HG03064 (cell line): ENCODE measurements around the gene PSMD12.
"Not testable (repeated sequence)": the region's sequence is repeated elsewhere in the genome, so short reads cannot be mapped to it uniquely, and the experiment has no call there.

Experiments
- ATAC-seq: cut with Tn5 transposase; IDR thresholded peaks from one replicate; pipeline ENCODE4 v1.9.1; 2021; ENCODE audit warnings: low read depth; ENCODE audit not compliant: unreplicated experiment

The PSMD12 gene

DNA sequence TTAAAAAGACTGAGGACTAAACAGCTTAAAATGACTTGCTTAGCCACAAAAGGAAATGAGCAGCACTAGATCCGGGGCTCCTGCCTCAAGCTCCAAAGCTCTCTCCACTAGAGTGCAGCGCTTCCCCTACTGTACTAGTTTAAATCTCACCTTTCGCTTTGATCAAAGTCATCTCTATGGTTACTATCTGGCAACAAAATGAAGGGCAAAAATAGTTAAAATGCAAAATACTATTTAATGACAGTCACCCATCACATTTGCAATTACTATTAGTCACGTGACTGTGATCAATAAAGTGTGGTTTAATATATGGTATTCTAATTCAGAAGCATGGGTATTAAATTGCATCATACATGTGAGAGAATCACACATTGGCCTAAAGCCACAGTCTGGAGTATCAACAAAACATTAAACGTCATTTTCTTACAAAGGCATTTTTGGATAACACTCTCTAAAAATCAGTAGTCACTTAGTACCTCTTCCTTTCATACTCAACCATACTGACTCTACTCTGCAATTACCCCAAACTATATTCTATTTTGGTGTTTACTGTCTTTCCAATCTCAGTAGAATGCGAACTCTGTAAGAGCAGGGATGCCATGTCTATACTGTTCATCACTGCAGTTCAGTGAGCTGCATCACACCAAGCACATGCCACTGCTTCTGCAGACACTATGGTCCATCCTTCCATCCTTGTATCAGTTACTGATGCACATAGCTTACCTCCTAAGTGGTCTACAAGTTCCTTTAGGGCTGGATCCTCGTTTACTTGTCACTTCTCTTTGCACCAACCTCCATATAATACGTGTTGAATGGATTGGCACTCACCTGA is 6.2 kb downstream of the PSMD12 start:
- ATAC-seq, result no peak

GRCh38 chr17:67358612-67359011 is 7.8 kb downstream of the PSMD12 start:
- ATAC-seq, result no peak

DNA sequence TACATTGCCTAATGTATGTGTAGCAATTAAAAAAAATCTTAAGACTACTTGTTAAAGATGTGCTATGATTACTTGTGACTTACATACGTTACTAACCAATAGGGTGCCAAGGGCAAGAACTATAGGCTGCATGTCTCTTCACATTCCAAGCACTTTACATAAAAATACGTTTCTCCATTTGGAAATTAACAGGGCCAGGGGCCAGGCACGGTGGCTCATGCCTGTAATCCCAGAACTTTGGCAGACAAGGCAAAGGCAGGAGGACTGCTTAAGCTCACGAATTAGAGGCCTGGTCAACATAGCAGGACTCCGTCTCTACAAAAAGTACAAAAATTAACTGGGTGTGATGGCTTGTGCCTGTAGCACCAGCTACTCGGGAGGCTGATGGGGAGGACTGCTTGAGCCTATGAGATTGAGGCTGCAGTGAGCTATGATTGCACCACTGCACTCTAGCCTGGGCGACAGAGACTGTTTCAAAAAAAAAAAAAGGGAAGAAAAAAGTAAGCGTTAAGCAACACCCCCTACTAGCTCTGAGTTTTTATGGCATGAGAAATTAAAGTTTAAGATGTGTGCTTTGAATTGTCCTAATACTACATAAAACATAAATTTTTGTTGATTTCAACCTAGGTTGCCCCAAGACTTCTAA is 12.3 kb downstream of the PSMD12 start:
- ATAC-seq, result no peak

DNA sequence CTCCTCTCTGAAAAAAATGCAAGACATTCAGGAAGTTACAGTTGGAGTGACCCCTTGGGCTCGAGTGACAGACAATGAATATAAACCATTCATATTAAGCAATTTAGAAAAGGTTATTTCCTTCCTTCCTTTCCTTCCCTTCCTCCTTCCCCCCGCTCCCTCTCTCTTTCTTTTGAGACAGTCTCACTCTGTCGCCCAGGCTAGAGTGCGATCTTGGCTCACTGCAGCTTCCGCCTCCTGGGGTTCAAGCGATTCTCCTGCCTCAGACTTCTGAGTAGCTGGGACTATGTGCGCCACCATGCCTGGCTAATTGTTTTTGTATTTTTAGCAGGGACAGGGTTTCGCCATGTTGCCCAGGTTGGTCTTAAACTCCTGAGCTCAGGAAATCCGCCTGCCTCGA is 13.2 kb downstream of the PSMD12 start:
- no peak for ATAC-seq

GRCh38 chr17:67349420-67349819 is 17.0 kb downstream of the PSMD12 start:
- no peak for ATAC-seq

- ATAC-seq, result no peak
These were observed 18.6 kb downstream of the PSMD12 start for GRCh38 chr17:67347826-67348225.

DNA sequence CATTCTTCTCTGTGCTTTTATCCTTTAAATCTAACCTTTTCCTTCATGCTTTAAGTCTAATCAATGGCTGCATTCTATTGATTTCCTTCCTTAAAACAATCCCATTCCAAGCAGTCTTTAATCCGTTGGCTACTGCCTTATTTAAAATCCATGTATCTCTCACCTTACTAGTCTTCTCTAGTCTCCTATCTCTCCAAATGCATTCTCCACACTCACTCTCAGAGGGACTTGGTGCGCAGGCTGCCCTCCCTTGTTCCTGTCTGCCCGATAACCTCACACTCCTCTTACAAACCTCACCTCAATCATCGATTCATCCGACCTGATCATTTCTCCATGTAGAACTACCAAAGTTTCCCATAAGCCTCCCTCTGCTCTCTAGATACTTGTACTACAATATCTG is 23.1 kb downstream of the PSMD12 start:
- ATAC-seq, result no peak

- ATAC-seq, result not testable (repeated sequence)
These were observed 28.0 kb downstream of the PSMD12 start for GRCh38 chr17:67338353-67338752.

- no peak for ATAC-seq
These were observed 29.5 kb downstream of the PSMD12 start for GRCh38 chr17:67336859-67337258.

GRCh38 chr17:67335245-67335835 is 31.0 kb downstream of the PSMD12 start:
- ATAC-seq, result no peak

DNA sequence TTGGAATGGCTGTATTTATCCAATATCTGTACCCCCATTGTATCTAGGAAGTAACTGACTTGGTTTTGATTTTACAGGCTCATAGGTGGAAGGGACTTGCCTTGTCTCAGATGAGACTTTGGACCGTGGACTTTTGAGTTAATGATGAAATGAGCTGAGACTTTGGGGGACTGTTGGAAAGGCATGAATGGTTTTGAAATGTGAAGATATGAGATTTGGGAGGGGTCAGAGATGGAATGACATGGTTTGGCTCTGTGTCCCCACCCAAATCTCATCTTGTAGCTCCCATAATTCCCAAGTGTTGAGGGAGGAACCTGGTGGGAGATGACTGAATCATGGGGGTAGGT is 34.2 kb downstream of the PSMD12 start:
- not testable (repeated sequence) for ATAC-seq

DNA sequence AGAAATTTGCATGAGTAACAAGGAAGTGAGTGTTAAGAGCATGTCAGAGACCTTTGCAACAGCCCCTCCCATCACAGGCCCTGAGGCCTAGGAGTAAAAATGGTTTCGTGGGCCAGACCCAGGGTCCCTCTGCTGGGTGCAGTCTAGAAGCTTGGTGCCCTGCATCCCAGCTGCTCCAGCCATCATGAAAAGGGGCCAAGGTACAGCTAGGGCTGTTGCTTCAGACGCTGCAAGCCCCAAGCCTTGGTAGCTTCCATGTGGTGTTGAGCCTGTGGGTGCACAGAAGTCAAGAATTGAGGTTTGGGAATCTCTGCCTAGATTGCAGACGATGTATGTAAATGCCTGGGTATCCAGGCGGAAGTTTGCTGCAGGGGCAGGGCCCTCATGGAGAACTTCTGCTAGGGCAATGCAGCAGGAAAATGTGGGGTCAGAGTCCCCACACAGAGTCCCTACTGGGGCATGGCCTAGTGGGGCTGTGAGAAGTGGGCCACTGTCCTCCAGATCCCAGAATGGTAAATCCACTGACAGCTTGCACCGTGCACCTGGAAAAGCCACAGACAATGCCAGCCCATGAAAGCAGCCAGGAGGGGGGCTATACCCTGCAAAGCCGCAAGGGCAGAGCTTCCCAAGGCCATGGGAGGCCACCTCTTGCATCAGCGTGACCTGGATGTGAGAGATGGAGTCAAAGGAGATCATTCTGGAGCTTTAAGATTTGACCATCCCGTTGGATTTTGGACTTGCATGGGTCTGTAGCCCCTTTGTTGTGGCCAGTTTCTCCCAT is 34.8 kb downstream of the PSMD12 start:
- ATAC-seq, result not testable (repeated sequence)

DNA sequence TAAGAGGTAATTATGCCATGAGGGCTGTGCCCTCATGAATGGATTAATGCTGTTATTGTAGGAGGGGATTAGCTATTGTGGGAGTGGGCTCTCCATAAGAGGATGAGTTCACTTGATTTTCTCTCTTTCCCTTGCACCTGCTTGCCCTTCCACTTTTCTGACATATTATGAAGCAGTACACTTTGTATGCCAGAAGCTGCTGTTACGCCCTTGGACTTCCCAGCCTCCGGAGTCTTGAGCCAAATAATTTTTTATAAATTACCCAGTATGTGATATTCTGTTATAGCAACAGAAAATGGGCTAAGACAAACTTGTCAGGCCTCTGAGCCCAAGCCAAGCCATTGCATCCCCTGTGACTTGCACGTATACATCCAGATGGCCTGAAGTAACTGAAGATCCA is 38.4 kb downstream of the PSMD12 start:
- ATAC-seq, result no peak

DNA sequence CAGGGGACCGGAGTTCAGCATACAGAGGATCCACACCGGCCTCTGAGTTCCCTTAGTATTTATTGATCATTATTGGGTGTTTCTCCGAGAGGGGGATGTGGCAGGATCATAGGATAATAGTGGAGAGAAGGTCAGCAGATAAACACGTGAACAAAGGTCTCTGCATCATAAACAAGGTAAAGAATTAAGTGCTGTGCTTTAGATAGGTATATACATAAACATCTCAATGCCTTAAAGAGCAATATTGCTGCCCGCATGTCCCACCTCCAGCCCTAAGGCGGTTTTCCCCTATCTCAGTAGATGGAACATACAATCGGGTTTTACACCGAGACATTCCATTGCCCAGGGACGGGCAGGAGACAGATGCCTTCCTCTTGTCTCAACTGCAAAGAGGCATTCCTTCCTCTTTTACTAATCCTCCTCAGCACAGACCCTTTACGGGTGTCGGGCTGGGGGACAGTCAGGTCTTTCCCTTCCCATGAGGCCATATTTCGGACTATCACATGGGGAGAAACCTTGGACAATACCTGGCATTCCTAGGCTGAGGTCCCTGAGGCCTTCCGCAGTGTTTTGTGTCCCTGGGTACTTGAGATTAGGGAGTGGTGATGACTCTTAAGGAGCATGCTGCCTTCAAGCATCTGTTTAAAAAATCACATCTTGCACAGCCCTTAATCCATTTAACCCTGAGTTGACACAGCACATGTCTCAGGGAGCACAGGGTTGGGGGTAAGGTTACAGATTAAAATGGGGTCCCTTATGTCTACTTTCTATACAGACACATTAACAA is 39.2 kb downstream of the PSMD12 start:
- not testable (repeated sequence) for ATAC-seq

GRCh38 chr17:67326440-67326839 is 39.9 kb downstream of the PSMD12 start:
- ATAC-seq, result no peak

DNA sequence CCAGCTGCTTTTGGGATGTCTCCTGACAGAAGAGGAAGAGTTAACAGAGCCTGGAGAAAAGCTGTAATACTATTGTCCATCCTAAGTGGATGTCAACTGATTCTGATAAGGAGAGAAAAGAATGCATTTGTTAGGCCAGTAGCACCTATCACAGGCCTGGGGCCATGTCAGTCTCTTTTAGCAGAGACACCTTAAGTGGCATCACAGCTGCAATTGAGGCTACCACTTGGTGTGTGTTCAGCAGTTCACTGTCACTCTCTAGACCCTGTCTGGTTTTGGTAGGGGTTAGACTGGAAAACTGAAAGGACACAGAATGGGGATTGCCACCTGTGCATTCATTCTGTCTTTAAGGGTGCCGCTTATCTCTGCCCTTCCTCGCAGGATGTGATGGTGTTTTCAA is 42.0 kb downstream of the PSMD12 start:
- ATAC-seq, result no peak

DNA sequence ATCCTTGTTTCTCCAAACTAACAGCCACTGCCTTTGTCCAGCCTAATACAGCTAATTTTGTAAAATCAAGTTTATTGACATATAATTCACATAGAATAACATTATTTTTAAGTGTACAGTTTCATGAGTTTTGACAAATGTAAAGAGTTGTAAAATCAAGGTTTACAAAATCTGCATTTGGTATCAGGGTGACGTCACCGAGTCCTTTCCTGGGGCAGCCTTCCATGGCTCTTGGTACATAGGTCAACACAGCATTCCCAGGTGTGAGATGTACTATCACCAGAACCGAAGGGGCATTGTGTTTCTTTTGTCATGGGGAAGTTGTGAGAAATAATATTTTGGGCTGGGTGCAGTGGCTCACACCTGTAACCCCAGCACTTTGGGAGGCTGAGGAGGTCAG is 42.9 kb downstream of the PSMD12 start:
- ATAC-seq, result no peak

- no peak for ATAC-seq
These were observed 44.2 kb downstream of the PSMD12 start for GRCh38 chr17:67322042-67322787.

DNA sequence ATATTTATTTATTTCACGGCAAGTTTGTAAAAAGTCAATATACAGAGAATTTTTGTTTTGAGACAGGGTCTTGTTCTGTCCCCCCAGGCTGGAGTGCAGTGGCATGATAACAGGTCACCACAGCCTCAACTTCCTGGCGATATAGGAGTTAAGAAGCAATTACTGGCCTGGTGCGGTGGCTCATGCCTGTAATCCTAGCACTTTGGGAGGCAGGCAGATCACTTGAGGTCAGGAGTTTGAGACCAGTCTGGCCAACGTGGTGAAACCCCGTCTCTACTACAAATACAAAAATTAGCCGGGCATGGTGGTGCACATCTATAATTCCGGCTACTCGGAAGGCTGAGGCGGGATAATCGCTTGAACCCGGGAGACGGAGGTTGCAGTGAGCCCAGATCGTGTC is 44.9 kb downstream of the PSMD12 start:
- ATAC-seq, result not testable (repeated sequence)

GRCh38 chr17:67316781-67317180 is 49.6 kb downstream of the PSMD12 start:
- ATAC-seq, result no peak
